WTC11 (cell line): ENCODE results near the gene KIF17. TPM values are rescaled to one million over a fixed set of nuclear protein-coding genes. Genes with fewer than 3 reads are reported as not detected.
A peak's percentile ranks its signal among the peaks of the same experiment; 100 is the strongest.

Experiments
- ATAC-seq: fragments of 200-7000 bp; cut with Tn5 transposase; 2 replicates; pipeline ENCODE4 v1.10.0; 2021; ENCODE audit warnings: mild to moderate bottlenecking, moderate library complexity
- CTCF ChIA-PET: fragments of 300-600 bp; sonication (Branson Sonifier 250); formaldehyde crosslinking; loops from one replicate; lab custom pipeline; 2021; ENCODE audit warnings: antibody characterized with exemption; lab: Charles Lee
- POLR2A ChIA-PET: fragments of 350-600 bp; sonication (Branson Sonifier 250); formaldehyde crosslinking; loops from one replicate; lab custom pipeline; 2021; ENCODE audit warnings: antibody characterized with exemption; lab: Charles Lee
- DNase-seq: peaks from one replicate; pipeline ENCODE4 v3.0.0; 2021; ENCODE audit warnings: low spot score
- H3K27ac Mint-ChIP-seq: 2 replicates; pipeline ENCODE4 v1.8.0; 2021; ENCODE audit warnings: mixed read lengths
- H3K27me3 Mint-ChIP-seq: 2 replicates; pipeline ENCODE4 v1.8.0; 2021; ENCODE audit warnings: low read depth, mild to moderate bottlenecking, moderate library complexity, mixed read lengths
- H3K36me3 Mint-ChIP-seq: 2 replicates; pipeline ENCODE4 v1.8.0; 2021; ENCODE audit warnings: mixed read lengths
- H3K4me1 Mint-ChIP-seq: 2 replicates; pipeline ENCODE4 v1.8.0; 2022; ENCODE audit warnings: mixed read lengths
- H3K4me3 Mint-ChIP-seq: 2 replicates; pipeline ENCODE4 v1.8.0; 2021; ENCODE audit warnings: mild to moderate bottlenecking, moderate library complexity, mixed read lengths
- H3K9me3 Mint-ChIP-seq: 2 replicates; pipeline ENCODE4 v1.8.0; 2021; ENCODE audit warnings: mixed read lengths
- ATF2 ChIP-seq: sonication (generic); formaldehyde crosslinking; IDR thresholded peaks from 2 replicates; pipeline ENCODE4 v1.8.1; 2022; ENCODE audit warnings: low read depth, missing genetic modification reagents, borderline replicate concordance
- ERG ChIP-seq: fragments of 250-450 bp; sonication (Bioruptor Pico); IDR thresholded peaks from 2 replicates; pipeline ENCODE4 v1.8.0; 2021; ENCODE audit warnings: mild to moderate bottlenecking
- ETV6 ChIP-seq: sonication (generic); formaldehyde crosslinking; IDR thresholded peaks from 2 replicates; pipeline ENCODE4 v1.8.1; 2022; ENCODE audit warnings: mild to moderate bottlenecking, missing genetic modification reagents
- FOXP4 ChIP-seq: sonication (generic); formaldehyde crosslinking; IDR thresholded peaks from 2 replicates; pipeline ENCODE4 v1.8.0; 2022; ENCODE audit warnings: mild to moderate bottlenecking, missing genetic modification reagents
- JAZF1 ChIP-seq: fragments of 250-450 bp; sonication (Bioruptor Pico); IDR thresholded peaks from 2 replicates; pipeline ENCODE4 v1.9.0; 2021; ENCODE audit warnings: moderate library complexity, mild to moderate bottlenecking, inconsistent platforms
- MAX ChIP-seq: sonication (generic); formaldehyde crosslinking; IDR thresholded peaks from 2 replicates; pipeline ENCODE4 v1.8.0; 2022; ENCODE audit warnings: mild to moderate bottlenecking, missing genetic modification reagents
- TCF7 ChIP-seq: sonication (generic); formaldehyde crosslinking; IDR thresholded peaks from 2 replicates; pipeline ENCODE4 v1.8.0; 2022; ENCODE audit warnings: mild to moderate bottlenecking, low read depth, missing genetic modification reagents, moderate library complexity
- ZNF121 ChIP-seq: sonication (generic); formaldehyde crosslinking; IDR thresholded peaks from 2 replicates; pipeline ENCODE4 v1.8.0; 2023; ENCODE audit warnings: missing genetic modification reagents
- ZNF138 ChIP-seq: sonication (generic); formaldehyde crosslinking; conservative IDR thresholded peaks from 2 replicates; pipeline ENCODE4 v1.8.1; 2022; ENCODE audit warnings: mild to moderate bottlenecking, moderate library complexity, missing genetic modification reagents
- ZNF219 ChIP-seq: sonication (generic); formaldehyde crosslinking; IDR thresholded peaks from 2 replicates; pipeline ENCODE4 v1.8.0; 2023; ENCODE audit warnings: missing genetic modification reagents, mild to moderate bottlenecking, borderline replicate concordance
- ZNF232 ChIP-seq: sonication (generic); formaldehyde crosslinking; IDR thresholded peaks from 2 replicates; pipeline ENCODE4 v1.8.0; 2022; ENCODE audit warnings: mild to moderate bottlenecking, missing genetic modification reagents
- ZNF425 ChIP-seq: fragments of 250-450 bp; sonication (Bioruptor Pico); conservative IDR thresholded peaks from 2 replicates; pipeline ENCODE4 v1.9.0; 2021; ENCODE audit warnings: mild to moderate bottlenecking
- ZNF512 ChIP-seq: sonication (generic); formaldehyde crosslinking; IDR thresholded peaks from 2 replicates; pipeline ENCODE4 v1.8.1; 2022; ENCODE audit warnings: missing genetic modification reagents, borderline replicate concordance
- ZNF671 ChIP-seq: fragments of 250-450 bp; sonication (Bioruptor Pico); IDR thresholded peaks from 2 replicates; pipeline ENCODE4 v1.8.0; 2021; ENCODE audit warnings: mild to moderate bottlenecking
- total RNA-seq: library from RNA; stranded (reverse); gene quantifications from 3 replicates; pipeline ENCODE4 v1.2.3, GENCODE V29; 2021

Gene KIF17
- total RNA-seq, 1 experiment from 2014 or later = 8.1 TPM

- H3K4me3 Mint-ChIP-seq = no peak overlapping the region
- CTCF ChIA-PET = interaction anchor here (0.6 to 2.9 kb wide), 7 partner anchors 8 to 195 kb away, joined by 3 to 14 read pairs (median 3); partner anchors contain the start of gene CDA
- DNase-seq = no peak
- no peak for ATAC-seq
- H3K27me3 Mint-ChIP-seq = peaks cover 7% of the 10 kb centered on the region
- peaks cover 38% of the 10 kb centered on the region for H3K9me3 Mint-ChIP-seq
- peaks cover 35% of the 10 kb centered on the region for H3K36me3 Mint-ChIP-seq
- TF ChIP-seq ERG (CRISPR knock-in tag) = no peak
- TF ChIP-seq ZNF512 (CRISPR knock-in tag) = 0 out of 2 replicates have a peak, but pooled peaks have one; percentile 52
- H3K4me1 Mint-ChIP-seq = peaks cover 41% of the 10 kb centered on the region
- POLR2A ChIA-PET = no interaction called here
- no peak overlapping the region; the same call in 1 of the 2 replicates for H3K27ac Mint-ChIP-seq
Measured at GRCh38 chr1:20626098-20626427, 91.7 kb downstream of the KIF17 start.

GRCh38 chr1:20625176-20626097 is 92.4 kb downstream of the KIF17 start:
- Mint-ChIP-seq H3K27me3 (peaks cover 6% of the 10 kb centered on the region; the same call in 1 of the 2 replicates), H3K9me3 (peaks cover 38% of the 10 kb centered on the region), H3K4me3 (peak overlapping the region; percentile 59), H3K36me3 (peaks cover 35% of the 10 kb centered on the region), H3K4me1 (peaks cover 41% of the 10 kb centered on the region), H3K27ac (peak overlapping the region; percentile 99)
- ChIA-PET CTCF (interaction anchor here (0.6 to 2.9 kb wide), 9 partner anchors 8 to 195 kb away, joined by 3 to 14 read pairs (median 3); partner anchors contain the start of genes CDA and DDOST), POLR2A (no interaction called here)
- peak; percentile 91 for ATAC-seq
- DNase-seq = peak; percentile 40
- TF ChIP-seq ZNF232 (CRISPR knock-in tag) (no peak), ZNF138 (CRISPR knock-in tag) (no peak), ETV6 (no peak; the same call in 1 of the 2 replicates), ZNF671 (CRISPR knock-in tag) (no peak), MAX (no peak), ZNF512 (CRISPR knock-in tag) (0 out of 2 replicates have a peak, but pooled peaks have one; percentile 78), TCF7 (CRISPR knock-in tag) (no peak), ZNF425 (CRISPR knock-in tag) (no peak), ATF2 (CRISPR knock-in tag) (no peak), ZNF121 (CRISPR knock-in tag) (peak; percentile 91), ZNF219 (CRISPR knock-in tag) (no peak), FOXP4 (CRISPR knock-in tag) (no peak), JAZF1 (no peak)
